ENCODE results near the gene HOXD12.

HOXD12 gene

GRCh38 chr2:176080540-176081375, 18.8 kb upstream of the HOXD12 start:
- DNase-seq (ENCODE audit: low read depth, low spot score) = no peak

DNA sequence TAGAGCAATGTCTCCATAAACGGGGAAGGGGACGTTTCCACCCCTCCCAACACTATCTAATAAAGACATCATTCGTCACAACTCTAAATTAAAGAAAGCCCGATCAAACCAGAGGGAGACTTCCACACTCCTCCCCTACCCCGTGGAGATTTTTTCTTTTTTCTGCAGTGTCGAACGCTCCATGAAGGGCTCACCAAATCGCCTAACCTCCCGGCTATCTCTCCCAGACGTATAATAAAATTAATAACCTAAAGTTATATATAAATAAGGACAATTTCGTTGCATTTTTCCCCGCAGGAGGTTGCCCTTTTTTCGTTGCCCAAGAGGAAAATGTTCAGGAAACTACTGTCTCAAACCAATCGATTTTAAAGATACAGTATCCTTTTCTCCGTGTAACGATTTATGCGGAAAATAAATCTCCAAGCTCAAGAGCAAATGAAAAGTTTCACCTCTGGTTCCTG, 18.2 kb upstream of the HOXD12 start:
- no peak for DNase-seq (ENCODE audit: low read depth, low spot score)

GRCh38 chr2:176081837-176082524, 17.6 kb upstream of the HOXD12 start:
- DNase-seq (ENCODE audit: low read depth, low spot score) = no peak

- DNase-seq (ENCODE audit: low read depth, low spot score) = no peak
These were observed 17.1 kb upstream of the HOXD12 start for GRCh38 chr2:176082525-176082823.

DNA sequence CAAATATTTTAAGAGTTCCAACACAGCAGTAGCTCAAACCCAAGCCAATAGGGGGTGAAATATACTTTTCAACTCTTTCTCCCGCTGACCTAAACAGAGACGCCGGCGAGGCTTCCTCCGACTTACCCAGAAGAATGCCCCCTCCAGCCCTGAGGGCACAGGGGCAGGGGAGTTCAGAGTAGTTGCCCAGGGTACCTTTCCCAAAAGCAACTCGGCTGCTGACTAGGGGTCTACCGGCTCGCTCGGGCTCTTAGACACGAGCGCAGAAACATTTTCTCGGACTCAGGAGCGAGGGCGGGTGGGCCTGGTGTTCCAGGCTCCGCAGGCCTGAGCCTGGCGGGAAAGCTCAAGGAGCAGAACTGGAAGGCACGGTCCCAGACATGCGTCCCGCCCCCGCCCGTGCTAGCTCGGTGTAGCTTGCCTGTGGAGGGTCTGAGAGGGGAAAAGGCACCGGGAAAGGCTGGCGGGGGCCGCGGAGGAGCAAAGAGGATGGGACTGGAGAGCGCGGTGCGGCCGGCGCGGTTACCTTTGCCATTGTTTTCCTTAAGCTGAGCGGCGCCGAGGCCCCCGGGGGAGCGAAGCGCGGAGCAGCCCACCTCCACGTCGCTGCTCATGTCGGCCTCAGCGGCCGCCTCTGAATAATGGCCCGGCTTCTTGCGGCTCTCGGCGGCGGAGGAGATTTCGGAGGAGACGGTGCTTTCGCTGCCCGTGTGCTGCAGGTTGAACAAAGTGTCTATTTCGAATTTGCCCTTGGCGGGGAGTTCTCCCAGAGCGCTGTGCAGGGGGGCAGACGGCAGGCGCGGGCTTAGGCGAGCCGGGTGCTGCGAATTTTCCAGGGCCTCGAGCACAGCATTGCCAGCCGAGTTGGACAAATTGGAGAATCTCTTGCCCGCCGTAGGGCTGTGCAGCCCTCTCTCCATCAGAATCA, 16.5 kb upstream of the HOXD12 start:
- DNase-seq (ENCODE audit: low read depth, low spot score) = no peak

GRCh38 chr2:176083796-176084261, 15.8 kb upstream of the HOXD12 start, which contains the start of gene EVX2:
EVX2 (minus strand) TSS chr2:176083962; CDS start chr2:176083776, 186 bp downstream.
- no peak for DNase-seq (ENCODE audit: low read depth, low spot score)

DNA sequence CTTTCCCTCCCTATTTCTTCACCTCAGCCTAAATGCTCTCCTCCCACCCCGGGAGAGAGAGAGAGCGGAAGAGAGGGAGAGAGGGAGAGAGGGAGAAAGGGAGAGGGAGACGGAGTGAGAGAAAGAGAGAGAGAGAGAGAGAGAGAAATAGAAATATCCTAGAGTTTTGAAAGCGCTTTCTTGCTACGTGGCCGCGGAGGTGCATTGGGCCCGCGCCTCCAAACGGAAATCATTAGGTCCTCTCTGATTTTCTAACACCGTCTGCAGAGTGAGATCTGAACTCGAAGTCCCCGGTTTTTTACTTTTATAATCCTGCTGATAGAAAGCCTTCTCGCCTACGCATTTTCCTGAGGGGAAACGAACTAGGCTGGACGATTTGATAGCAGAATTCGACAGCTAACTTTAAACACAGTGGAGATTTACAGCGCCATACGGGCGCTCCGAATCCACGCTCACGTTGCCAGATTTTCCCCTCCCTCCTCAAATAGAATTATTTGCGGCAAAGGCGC, 14.9 kb upstream of the HOXD12 start:
- DNase-seq (ENCODE audit: low read depth, low spot score) = no peak

GRCh38 chr2:176085120-176085788, 14.3 kb upstream of the HOXD12 start:
- DNase-seq (ENCODE audit: low read depth, low spot score) = no peak

DNA sequence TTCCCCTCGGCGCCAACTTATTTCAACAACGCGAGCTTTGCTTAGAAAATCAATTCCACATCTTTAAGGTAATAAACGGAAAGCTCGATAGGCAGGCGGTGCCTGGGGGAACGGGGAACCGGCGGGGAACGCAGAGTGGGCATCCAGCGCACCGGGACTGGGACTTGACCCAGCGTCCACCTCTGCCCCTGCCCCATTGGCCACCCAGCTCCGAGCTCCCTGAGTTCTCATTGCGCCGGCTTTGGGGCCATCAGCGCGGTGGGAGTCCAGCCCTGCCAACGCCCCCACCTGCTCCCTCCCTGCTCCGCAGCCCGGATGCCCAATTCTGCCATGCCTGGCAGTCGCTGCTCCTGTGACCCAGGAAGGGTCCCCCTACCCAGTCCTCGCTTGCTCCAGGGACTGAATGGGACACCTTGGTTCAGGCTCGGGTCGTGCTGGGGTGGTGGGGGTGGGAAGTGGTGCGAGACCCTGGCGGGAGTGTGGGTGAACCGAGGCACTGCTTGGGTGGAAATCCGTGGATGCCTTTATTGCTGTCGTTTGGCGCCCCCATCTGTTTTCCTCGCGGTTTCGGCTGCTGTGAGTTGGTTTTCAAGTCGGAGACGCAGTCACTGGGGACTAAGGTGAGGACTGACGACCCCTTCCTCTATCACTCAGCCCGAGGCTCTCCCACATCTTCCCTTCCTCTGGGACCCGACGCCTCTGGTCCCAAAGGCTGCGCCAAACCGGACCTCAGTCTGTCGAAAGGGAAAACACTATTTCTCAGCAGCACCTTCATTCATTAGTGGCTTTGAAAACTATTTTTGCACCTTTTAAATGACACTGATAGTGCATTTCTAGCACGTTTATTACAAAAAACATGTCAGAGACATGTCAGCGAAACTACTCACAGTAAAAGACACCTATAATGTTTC, 13.5 kb upstream of the HOXD12 start:
- DNase-seq (ENCODE audit: low read depth, low spot score) = no peak

GRCh38 chr2:176087330-176088047, 12.1 kb upstream of the HOXD12 start:
- DNase-seq (ENCODE audit: low read depth, low spot score) = no peak

DNA sequence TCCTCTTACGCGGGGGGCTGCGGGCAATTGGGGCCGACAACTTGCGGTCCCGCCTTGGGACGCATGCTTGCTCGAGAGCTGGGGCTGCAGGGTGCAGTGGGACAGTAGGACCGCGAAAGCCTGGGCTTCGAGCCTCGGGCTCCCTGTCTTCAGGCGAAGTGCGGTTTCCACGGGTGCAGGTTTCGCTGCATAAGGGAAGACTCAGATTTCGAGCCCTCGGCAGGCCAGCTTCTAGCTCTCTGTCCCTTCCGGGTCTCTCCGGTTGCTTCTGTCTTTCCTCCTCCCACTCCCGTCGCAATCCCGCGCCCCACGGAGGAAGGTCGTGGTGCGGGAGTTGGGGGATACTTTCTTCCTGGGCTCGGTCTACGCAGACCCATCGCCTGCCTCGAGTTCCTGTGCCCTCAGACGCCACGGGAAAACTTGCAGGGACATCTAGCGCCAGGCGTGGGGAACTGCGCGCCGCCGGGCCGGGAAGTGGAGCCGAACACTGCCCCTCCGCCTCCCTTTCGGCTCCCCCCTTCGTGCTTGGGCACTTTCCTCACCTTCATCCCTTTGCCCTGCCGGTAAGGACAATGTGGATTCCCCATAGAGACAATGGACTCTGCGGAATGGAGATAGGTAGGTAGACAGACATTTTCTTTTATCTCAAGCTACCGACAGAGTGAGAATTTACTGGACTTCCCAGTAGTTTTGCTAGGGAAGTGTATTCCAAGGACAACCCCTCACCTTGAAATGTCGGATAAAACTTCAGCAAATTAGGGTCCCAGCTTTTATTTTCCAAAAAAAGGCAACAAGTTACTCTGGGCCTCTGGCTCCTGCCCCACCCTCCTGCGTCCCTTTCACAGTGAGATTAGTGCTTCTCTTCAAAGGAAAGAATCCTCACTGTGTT, 11.3 kb upstream of the HOXD12 start:
- DNase-seq (ENCODE audit: low read depth, low spot score) = no peak

- DNase-seq (ENCODE audit: low read depth, low spot score) = no peak
These were observed 10.4 kb upstream of the HOXD12 start for GRCh38 chr2:176088937-176089842.

DNA sequence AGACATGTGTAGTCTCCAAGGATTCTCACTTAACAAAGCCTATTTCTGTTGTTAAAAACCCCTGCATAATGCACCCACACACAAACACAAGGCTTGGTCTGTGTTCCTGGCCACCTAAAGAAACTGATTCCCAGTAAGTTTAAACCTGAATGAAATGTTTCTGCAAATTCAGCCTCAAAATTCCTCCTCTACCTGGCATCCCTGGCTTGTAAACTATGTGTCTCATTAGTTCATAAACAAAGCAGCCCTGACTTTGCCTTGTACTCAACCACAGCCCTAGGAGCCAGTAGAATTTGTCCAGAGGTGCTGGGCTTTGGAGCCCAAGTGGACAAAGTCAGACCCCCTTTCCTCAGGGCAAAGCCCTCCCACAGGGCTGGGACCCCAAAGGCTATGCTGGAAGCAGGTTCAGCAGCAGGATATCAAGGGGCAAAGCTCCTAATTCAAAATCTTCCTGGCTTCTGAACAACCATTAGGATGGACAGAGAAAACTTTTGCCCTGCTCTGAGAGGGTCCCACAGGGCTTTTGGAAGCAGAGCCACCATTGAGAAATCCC, 9.7 kb upstream of the HOXD12 start:
- DNase-seq (ENCODE audit: low read depth, low spot score) = no peak

- DNase-seq (ENCODE audit: low read depth, low spot score) = no peak
These were observed 8.7 kb upstream of the HOXD12 start for GRCh38 chr2:176090862-176091261.

GRCh38 chr2:176091329-176092258, 8.0 kb upstream of the HOXD12 start:
- no peak for DNase-seq (ENCODE audit: low read depth, low spot score)

Data from smooth muscle cell of the brain vasculature (primary cell).